NB4 (cell line): ENCODE data around the gene ELOVL7.

Experiments
- MYC ChIP-seq: IDR thresholded peaks from 2 replicates; pipeline ENCODE4 v1.6.1; 2011; ENCODE audit warnings: low read depth, low read length
- POLR2A ChIP-seq: IDR thresholded peaks from 2 replicates; pipeline ENCODE4 v1.6.1; 2011; ENCODE audit warnings: mild to moderate bottlenecking; ENCODE audit not compliant: insufficient read length; ENCODE audit errors: extremely low read depth
- TF ChIP-seq, protein P1 (sequence below): IDR thresholded peaks from one replicate; pipeline ENCODE4 v1.5.1; 2012; ENCODE audit warnings: low read depth, low read length

DNA sequence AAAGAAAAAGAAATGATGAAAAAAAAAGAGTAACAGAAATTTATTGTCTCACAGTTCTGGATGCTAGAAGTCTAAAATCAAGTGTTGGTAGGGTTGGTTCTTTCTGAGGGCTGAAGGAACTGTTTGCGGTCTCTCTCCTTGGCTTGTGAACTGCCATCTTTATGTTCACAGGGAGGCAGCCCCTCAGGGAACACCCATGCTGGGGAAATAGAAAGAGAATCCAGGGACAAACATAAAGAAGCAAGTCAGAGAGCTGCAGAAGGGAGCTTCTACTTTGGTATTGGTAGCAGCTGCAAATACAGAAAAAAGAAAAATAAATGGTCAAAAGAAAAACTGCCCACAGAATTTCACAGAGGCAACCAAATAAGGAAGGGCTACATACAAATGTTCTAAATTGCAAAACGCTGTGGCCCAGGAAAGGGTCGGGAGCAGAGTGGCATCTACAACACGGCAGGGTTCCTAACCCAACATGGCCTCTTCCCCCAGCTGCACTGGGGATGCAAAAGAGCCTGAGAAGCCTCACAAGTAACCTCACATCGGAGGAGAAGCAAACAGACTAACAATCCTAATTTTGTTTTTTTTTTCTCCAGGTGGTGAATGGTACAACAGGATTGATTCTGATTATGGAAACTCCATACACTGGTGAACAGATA lies 37.4 kb downstream of the ELOVL7 start:
- TF ChIP-seq, protein P1, sequence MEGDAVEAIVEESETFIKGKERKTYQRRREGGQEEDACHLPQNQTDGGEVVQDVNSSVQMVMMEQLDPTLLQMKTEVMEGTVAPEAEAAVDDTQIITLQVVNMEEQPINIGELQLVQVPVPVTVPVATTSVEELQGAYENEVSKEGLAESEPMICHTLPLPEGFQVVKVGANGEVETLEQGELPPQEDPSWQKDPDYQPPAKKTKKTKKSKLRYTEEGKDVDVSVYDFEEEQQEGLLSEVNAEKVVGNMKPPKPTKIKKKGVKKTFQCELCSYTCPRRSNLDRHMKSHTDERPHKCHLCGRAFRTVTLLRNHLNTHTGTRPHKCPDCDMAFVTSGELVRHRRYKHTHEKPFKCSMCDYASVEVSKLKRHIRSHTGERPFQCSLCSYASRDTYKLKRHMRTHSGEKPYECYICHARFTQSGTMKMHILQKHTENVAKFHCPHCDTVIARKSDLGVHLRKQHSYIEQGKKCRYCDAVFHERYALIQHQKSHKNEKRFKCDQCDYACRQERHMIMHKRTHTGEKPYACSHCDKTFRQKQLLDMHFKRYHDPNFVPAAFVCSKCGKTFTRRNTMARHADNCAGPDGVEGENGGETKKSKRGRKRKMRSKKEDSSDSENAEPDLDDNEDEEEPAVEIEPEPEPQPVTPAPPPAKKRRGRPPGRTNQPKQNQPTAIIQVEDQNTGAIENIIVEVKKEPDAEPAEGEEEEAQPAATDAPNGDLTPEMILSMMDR, result no peak
- TF ChIP-seq MYC (no peak), POLR2A (no peak)
